ENCODE data around the gene ANTXR1. TPM values are rescaled to one million over a fixed set of nuclear protein-coding genes. Genes with fewer than 3 reads are reported as not detected.
A peak's percentile ranks its signal among the peaks of the same experiment; 100 is the strongest.
"Not testable (repeated sequence)": the region's sequence is repeated elsewhere in the genome, so short reads cannot be mapped to it uniquely, and the experiment has no call there.

Gene ANTXR1
- polyA plus RNA-seq, 5 donors = 67.4 to 94.1 (median 86.4) TPM

DNA sequence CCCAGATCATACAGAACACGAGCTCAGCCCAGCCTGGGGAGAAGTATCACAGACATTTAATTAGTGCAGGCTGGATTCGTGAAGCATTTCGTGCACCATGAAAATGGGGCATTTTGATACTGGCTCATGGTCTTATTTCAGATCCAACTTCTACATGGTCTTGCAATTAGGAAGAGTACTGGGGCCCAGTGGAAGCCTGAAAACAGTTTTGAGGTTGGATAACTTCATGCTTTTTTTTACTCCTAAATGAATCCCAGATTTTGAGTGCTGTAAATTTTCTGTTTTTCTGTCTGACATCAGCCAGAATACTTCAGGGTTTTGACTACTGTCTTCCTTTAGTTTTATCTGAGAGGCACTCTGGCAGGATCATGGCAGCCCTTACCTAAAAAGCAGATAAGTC is 213.9 kb downstream of the ANTXR1 start:
- DNase-seq = no peak

DNA sequence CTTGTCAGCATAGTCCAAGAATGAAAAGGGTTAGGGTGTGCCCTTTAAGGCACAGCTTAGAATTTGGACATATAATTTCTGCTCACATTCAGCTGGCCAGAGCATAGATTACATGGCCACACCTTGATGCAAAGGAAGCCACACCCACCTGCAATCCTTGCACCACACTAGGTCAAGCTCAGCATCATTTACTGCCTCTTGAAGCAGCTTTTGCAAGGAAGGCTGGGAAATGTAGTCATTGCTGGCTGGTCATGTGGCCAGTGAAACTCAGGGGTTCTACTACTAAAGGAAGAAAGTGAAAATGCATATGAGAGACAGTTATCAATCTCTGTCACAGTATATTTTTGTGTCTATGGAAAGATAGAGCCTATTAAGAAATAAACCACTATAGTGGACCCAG is 214.7 kb downstream of the ANTXR1 start:
- no peak for DNase-seq

DNA sequence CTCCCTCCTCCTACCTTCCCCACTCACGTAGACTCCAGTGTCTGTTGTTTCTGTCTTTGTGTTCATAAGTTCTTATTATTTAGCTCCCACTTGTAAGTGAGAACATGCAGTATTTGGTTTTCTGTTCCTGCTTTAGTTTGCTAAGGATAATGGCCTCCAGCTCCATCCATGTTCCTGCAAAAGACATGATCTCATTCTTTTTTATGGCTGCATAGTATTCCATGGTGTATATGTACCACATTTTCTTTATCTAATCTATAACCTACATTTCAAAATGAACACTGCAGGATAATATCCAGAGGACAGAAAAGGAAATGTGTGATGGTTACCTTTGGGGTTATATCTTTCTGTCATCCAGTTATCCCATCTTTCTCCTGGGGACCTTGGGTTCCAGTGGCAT is 218.0 kb downstream of the ANTXR1 start:
- not testable (repeated sequence) for DNase-seq

DNA sequence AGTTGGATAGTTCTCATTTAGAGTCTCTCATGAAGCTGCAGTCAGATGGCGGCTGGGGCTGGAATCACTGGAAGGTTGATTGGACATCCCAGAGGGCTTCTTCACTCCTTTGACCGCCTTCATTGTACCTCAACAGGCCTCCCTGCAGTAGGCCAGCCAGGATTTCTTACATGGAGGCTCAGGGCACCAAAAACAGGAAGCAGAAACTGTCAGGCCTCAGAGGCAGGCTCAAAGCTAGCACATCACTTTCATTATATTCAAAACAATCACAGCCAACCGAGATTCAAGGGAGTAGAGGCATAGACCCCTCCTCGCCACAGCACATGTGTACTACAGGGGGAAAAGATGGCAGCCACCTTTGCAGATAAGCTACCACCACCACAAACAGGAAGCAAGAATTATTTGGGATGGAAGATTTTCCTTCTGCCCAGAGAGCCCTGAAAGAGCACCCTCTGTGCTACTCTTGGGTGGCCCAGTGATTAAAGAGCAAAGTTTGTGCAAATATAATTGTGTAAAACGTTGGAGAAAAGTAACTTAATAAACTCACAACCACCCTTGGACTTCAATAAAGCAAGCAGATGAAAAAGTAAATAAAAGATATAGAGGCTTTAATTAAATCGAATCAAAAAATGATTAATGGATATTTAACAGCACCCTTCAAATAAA is 218.8 kb downstream of the ANTXR1 start:
- no peak for DNase-seq

DNA sequence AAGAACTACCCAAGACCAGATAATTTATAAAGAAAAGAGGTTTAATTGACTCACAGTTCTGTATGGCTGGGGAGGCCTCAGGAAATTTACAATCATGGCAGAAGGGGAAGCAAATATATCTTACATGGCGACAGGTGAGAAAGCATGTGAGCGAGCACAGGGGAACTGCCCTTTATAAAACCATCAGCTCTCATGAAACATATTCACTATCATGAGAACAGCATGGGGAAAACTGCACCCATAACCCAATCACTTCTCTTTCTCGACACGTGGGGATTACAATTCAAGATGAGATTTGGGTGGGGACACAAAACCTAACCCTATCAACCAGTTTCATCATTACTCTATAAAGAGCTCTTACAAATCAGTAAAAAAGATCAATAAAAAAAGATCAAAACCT is 222.9 kb downstream of the ANTXR1 start:
- not testable (repeated sequence) for DNase-seq

DNA sequence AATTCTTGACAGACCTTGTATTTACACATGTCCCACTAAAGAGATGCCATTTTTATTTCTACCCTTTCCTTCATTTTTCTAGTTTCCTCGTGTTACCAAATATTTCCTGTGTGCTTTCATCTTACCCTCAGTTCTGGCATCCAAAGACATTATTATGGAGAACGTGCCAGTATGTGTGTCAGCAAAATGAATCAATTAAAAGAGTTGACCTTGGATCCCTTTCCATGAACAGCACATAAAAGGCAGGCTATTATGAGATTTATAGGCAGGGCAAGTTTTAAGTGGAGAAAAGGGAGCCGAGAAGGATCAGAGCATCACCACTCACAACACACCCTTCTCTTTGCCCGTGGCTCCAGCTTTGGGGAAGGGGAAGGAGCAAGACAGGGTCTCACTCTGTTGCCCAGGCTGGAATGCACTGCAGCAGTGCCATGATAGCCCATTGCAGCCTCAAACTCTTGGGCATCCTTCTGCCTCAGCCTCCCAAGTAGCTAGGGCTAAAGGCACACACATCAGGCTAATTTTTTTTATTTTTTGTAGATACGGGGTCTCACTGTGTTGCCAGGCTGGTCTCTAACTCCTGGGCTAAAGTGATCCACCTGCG is 224.2 kb downstream of the ANTXR1 start:
- no peak for DNase-seq

DNA sequence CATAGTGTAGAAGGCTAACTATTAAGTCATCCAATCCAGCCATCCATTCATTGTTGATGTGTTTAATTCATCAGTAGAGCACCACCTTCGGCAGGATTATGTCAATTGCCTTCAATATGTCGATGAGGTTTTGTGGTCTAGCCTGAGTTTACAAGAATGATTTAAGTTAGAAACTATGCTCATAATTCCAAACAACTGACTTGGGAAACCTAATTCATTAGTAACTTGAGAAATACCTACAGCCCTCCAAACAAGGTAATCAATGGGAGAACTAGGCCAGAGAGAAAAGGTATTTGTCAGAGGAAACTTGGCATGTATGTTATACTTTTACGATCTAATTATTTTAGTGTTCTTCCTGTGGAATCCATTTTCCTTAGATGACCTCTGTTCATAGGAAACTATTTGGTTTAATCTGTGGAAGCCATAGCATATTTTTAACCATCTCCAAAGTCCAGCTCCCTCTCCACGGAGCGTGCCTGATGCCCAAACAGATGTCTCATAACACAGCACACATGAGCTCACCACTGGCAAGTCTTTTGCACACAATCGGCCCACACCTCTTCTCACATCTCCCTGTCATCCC is 225.6 kb downstream of the ANTXR1 start:
- no peak for DNase-seq

DNA sequence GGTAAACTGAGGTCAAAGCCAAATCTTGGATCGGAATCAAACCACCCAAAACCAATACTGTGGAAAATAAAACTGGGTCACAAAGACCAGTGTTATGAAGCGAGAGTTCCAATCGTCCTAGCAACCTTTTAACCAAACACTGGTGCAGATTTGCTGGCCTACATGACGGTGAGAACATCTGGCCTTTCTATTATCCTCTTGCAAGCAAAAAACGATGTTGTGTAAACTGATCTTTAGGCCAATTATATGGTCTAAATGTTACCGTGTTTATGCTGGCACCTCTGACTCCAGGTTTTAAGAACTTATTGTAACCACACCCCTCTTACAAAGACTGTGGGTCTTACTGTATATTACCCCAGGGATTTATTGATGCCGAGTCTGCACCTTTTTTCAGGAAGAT is 228.1 kb downstream of the ANTXR1 start:
- no peak for DNase-seq

DNA sequence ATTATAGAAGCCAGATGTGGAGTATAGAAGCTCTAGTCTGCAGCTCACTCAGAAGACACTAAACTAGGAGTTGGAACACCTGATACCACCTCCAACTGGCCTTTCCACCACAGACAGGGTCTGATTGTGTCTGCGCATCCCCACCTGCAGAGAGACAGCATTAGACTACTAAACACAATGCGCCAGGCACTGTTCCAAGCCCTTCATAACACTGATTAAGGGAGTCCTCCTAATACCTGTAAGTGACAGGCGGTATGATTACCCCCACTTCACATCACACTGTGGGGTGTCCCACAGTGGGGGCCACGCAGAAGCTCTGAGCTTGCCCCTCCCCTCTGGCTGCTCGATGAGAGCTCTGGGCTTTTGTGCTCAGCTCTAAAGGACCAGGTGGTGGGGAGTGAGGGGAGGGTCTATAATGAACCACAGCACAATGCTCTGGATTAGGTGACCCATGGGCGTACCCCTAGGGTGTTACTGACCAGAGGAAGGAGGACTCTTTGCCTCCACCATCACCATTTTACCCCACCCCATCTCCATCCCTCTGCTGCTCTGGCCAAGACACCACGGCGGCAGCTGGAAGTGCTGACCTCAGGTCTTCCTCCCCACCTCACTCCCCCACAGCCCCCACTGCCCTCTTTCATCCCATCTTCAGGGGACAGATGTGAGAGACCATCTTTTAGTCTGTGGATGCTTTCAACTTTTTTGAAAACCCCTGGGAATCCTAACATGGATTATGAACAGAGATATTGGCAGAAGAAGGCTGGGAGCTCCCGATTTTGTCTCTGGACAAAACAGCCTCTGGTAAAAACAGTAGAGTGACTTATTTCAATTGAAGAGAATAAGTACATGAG is 228.9 kb downstream of the ANTXR1 start:
- no peak for DNase-seq

DNA sequence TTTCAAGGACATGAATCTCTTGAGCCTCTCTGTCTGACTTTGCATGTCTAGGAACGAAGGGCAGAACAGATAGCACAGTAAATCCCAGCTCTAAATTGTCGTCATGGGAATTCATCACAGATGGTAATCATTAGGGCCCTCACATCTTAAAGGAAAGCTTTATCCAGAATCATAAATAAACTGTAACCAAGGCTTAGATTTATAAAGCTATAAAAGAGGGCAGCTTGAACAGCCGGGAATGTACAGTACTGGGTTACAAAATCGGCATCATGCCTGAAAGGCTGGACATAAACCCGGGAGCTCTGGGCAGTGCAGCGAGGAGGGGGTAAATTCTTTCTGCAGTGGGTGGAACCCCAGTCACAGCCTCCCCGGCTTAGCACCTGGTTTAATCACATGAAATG is 229.7 kb downstream of the ANTXR1 start:
- DNase-seq = no peak

DNA sequence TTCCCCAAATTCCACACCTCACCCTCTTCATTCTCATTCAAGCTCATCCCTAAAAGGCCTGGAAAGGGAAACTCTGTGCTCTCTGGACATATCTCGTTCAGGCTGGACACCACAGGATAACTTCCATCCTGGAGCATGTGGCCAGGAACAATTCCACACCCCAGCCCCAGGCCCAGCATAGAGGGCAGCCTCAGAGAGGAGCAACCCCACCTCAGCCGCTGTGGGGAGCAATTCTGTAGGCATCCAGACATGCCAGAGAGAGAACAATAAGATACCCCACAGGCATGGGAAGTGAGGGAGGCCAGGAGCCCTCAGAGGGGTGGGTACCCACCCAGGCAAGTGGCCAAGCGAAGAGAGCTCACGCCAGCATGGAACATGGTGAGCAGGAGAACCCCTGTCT is 230.7 kb downstream of the ANTXR1 start:
- DNase-seq = no peak

DNA sequence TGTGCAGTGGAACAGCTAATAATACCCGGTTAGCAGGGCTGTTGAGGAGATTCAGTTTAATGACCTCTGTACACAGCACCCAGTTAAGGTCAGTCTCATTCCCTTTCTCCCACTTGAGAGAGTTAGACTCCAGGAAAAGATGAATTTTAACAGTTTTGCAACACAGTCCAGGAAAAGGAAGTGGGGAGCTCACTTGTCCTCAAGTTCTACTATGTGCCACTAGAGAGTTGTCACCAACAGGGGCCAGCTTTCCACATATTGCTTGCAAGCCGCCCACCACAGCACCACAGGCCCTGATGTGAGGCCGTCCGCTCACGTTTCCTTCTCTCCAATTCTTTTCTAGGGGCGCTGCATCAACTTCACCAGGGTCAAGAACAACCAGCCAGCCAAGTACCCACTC is 231.9 kb downstream of the ANTXR1 start:
- no peak for DNase-seq

DNA sequence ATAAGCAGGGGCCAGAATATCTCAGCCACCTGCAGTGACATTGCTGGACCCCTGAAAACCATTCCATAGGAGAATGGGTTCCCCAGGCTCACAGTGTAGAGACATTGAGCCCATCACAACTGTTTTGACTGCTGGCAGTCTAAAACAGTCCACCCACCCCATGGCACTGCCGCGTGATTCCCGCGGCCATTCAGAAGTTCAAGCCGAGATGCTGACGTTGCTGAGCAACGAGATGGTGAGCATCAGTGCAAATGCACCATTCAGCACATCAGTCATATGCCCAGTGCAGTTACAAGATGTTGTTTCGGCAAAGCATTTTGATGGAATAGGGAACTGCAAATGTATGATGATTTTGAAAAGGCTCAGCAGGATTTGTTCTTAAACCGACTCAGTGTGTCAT is 234.6 kb downstream of the ANTXR1 start:
- DNase-seq = no peak

DNA sequence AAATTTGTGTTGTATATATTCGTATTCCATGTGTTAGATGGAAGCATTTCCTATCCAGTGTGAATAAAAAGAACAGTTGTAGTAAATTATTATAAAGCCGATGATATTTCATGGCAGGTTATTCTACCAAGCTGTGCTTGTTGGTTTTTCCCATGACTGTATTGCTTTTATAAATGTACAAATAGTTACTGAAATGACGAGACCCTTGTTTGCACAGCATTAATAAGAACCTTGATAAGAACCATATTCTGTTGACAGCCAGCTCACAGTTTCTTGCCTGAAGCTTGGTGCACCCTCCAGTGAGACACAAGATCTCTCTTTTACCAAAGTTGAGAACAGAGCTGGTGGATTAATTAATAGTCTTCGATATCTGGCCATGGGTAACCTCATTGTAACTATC is 235.3 kb downstream of the ANTXR1 start:
- DNase-seq = no peak

DNA sequence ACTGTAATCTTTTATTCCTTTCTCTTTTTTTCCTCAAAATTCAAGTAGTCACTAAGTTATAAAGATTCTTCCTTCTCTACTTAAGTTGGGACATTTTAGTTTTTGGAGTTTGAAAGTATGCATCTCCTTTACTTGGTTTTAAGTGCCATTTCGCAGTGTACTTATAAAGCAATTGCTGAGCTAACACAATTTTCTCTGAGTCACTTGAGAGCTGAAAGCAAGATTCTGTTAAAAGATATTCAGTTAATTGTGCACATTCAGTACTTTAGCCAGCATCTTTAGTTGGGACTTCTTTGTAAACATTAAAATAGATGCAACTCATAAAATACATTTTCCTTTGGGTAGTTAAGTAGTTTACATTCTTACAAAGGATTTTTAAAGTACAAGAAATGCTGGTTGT is 238.0 kb downstream of the ANTXR1 start:
- DNase-seq = no peak

DNA sequence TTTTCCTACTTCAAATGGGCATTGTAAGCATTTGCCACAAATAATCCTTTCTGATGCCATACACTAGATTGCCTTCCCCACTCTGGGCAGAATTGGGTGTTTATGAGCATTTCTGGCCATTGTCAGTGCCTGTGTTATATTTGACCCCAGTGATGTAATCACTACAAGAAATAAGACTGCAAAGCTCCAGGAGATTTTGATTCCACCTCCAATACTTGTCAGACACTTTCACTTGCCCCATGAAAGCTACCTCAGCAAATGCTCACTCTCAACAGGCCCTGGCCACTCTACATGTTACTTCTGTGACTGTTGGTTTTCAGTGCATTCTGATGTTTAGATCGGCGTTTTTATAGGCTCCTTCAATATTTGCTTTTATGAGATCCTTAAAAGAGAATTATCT is 239.0 kb downstream of the ANTXR1 start:
- DNase-seq = no peak

DNA sequence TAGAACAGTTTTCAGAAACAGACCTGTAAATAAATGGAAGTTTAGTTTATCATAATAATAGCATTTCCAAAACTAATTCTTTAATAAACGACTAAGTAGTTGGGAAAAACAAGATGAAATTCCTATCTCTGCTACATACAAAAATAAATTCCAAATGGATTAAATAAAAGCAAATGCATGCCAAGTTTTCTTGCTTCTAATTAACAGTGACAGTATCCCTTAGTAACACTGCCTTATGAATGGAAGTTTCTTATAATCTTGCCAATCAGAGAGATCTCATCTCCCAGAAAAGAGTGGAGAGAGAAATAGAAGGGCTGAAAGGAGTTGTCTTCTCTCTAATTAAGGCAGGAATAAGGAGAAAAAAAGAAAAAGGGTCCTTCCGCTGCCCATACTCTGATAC is 240.1 kb downstream of the ANTXR1 start:
- no peak for DNase-seq

DNA sequence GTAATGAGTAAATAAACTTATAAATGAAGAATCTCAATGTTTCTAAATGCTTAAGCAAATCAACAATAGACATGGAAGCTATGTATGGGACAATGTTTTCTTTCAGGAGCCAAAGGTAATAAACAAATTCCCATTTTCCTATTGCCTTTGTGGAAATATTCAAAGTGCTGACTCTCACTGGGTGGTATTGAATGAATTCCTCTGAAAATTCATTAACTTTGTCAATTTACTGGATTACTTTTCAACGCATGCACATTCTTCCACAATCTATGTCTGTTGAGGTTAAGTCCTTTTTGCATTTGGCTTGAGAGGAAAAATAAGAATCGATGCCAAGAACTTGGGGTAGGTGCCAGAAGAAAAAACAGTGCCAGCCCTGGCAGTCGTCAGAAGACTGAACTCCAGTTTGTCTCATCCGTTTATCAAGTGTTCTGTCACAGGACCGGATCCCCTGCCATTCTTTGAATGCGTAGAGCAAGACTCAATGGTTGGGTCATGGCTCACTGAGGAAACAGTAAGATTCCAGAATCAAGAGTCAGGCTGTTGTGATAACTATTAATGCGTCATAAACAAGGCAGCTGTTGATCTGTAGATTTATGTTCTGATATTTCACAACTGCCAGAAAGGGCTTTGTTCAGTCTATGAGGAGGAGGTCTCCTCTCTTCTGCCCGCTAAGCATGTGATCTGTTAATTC is 240.8 kb downstream of the ANTXR1 start:
- peak; percentile 62 to 71 for DNase-seq

DNA sequence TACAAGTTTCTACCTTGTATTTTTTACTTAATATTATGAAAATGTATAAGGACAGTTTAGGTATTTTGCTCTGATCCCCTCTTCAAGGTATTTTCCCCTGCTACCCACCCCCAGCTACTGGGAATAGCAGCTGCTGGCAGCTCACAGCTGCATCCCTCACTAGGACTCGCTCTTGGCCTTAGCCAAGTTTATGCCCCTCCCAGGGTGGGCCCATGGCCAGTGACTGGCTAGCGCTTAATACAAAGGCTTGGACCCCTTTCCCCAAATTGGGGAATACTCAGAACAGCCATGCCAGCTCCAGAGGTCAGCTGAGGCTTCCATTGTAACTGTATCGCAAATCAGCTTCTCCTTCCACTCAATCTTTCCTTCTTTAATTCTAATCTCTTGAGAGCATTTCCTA is 242.8 kb downstream of the ANTXR1 start:
- DNase-seq = no peak

DNA sequence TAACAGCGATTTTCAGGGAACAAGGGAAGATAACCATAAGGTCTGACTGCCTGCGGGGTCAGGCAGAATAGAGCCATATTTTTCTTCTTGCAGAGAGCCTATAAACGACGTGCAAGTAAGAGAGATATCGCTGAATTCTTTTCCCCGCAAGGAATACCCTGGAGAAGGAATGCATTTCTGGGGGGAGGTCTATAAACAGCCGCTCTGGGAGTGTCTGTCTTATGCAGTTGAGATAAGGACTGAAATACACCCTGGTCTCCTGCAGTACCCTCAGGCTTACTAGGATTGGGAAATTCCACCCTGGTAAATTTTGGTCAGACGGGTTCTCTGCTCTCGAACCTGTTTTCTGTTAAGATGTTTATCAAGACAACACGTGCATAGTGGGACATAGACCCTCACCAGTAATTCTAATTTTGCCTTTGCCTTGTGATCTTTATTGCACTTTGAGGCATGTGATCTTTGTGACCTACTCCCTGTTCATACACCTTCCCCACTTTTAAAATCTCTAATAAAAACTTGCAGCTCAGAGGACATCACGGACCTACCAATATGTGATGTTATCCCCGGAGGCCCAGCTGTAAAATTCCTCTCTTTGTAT is 247.1 kb downstream of the ANTXR1 start:
- DNase-seq = not testable (repeated sequence)

DNA sequence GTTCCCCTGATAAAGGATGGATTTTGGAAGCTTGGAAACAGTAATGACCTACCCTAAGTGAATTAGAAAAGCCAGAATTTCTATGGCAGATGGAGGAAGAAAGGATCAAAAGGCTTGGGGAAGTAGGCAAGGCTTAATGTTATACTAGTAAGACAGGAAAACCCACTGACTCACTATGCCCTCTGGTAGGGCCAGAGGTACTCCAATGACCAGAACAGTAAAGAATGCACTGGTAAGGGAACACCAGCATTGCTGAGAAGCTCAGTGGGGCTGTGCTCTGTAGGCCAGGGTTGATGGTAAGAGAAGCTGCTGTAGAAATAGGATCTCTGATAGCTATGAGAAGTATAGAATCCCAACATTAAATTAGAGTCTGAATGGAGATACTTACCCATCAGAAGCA is 247.7 kb downstream of the ANTXR1 start:
- DNase-seq = no peak

DNA sequence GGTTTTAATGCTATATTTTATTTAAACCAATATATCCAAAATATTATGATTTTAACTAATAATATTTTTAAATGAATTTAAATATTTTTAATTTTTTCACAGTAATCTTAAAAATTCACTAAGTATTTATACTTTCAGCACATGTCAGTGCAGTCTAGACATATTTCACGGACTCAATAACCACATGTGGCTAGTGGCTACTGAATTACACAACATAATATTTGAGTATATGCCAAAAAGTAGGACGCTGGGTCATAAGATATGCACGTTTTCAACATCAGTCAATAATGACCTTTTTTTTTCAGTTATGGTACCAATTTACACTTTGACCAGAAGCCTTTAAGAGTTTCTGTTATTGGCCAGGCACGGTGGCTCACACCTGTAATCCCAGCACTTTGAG is 256.4 kb downstream of the ANTXR1 start:
- no peak for DNase-seq

Data from right lung (tissue), 5 donors.